Vagina (tissue), 2 donors: ENCODE measurements around the gene APOL5.

Source experiments
- POLR2A ChIP-seq, 2 donors: fragments of 450-650 bp; IDR thresholded peaks; one replicate each; pipeline ENCODE4 v1.6.1; 2017; ENCODE audit warnings: antibody characterized with exemption in 2 of 2, mild to moderate bottlenecking in 2 of 2, moderate library complexity in 2 of 2
- POLR2AphosphoS5 ChIP-seq, 2 donors: sonication (generic); formaldehyde crosslinking; IDR thresholded peaks; one replicate each; pipeline ENCODE4 v1.9.0; 2017; ENCODE audit warnings: antibody characterized with exemption in 2 of 2, mild to moderate bottlenecking in 2 of 2, low read depth in 1 of 2; ENCODE audit not compliant: insufficient read depth in 1 of 2

GRCh38 chr22:35687461-35687860 is 30.2 kb upstream of the APOL5 start:
- no peak for TF ChIP-seq POLR2A (IDR thresholded peaks at IDR 0.05)
- TF ChIP-seq POLR2AphosphoS5 (IDR thresholded peaks at IDR 0.05; ENCODE audit: insufficient read depth in 1 of 2, low read depth in 1 of 2), result no peak
